GM04504 (cell line): ENCODE results near the gene RBM26.

Source experiments
- DNase-seq: peaks from one replicate; pipeline ENCODE4 v3.0.0-alpha.2; 2012; ENCODE audit warnings: low read depth

Gene RBM26

GRCh38 chr13:79336966-79337365, 69.1 kb downstream of the RBM26 start:
- no peak for DNase-seq

DNA sequence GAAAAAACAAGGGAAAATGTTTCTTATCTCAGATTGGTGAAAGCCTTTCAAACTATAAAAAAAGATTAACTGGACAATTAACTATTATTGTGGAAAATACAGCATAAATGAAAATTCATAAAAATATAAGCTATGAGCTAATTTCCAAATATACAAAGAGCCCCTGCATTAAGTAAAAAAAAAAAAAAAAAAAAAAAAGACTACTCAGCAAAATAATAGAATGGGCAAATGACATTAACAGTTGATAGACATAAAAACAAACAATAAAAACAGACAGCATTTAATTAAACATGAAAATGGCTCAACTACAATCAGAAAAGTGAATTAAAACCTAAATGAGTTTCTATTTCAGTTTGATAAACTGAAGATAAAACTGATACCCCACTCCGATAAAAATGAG, 77.5 kb downstream of the RBM26 start:
- no peak for DNase-seq

- no peak for DNase-seq
Measured at GRCh38 chr13:79320433-79320832, 85.6 kb downstream of the RBM26 start.

- no peak for DNase-seq
Measured at GRCh38 chr13:79318664-79319063, 87.4 kb downstream of the RBM26 start.

DNA sequence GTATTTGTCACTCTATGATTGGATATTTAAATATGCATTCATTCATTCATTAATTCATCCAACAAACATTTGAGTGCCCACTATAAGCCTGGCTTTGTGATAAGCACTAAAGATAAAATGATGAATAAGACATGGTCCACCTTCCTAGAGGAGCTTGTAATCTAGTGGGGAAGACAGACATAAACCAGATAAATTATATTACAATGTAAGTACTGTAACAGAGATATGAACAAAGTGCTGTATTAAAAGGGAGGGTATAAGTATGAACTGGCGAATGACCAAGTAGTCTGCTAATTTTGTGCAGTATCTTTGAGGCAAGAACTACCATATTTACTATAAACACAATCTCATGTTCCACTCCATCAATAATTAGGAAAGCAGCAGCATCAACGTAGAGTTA, 88.2 kb downstream of the RBM26 start:
- no peak for DNase-seq

DNA sequence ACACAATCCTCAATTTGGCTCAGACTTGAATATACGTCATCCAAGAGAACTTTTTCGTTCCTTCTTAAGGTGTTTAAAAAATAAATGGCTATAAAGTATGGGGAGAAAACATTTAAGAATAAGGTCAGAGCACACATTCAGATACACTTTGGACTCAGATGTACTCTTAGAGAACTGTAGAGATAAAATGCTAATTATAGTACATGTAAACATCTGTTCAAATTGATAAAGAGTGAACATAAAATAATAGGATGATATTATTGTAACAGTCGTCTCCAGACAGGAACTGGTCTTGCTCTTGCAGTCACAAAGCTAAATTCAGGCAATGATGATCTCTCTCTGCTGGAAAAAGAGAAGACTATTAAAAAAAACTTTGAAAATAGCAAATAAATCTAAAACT, 91.4 kb downstream of the RBM26 start:
- DNase-seq = no peak

- DNase-seq = no peak
Measured at GRCh38 chr13:79312340-79312855, 93.7 kb downstream of the RBM26 start.

GRCh38 chr13:79311386-79311785, 94.7 kb downstream of the RBM26 start:
- DNase-seq = no peak

GRCh38 chr13:79309690-79310089, 96.4 kb downstream of the RBM26 start:
- no peak for DNase-seq

GRCh38 chr13:79307866-79308298, 98.2 kb downstream of the RBM26 start:
- DNase-seq = no peak

- DNase-seq = no peak
Measured at GRCh38 chr13:79307433-79307861, 98.6 kb downstream of the RBM26 start.

- DNase-seq = no peak
Measured at GRCh38 chr13:79306650-79307049, 99.4 kb downstream of the RBM26 start.

- no peak for DNase-seq
Measured at GRCh38 chr13:79297128-79297527, 108.9 kb downstream of the RBM26 start.

DNA sequence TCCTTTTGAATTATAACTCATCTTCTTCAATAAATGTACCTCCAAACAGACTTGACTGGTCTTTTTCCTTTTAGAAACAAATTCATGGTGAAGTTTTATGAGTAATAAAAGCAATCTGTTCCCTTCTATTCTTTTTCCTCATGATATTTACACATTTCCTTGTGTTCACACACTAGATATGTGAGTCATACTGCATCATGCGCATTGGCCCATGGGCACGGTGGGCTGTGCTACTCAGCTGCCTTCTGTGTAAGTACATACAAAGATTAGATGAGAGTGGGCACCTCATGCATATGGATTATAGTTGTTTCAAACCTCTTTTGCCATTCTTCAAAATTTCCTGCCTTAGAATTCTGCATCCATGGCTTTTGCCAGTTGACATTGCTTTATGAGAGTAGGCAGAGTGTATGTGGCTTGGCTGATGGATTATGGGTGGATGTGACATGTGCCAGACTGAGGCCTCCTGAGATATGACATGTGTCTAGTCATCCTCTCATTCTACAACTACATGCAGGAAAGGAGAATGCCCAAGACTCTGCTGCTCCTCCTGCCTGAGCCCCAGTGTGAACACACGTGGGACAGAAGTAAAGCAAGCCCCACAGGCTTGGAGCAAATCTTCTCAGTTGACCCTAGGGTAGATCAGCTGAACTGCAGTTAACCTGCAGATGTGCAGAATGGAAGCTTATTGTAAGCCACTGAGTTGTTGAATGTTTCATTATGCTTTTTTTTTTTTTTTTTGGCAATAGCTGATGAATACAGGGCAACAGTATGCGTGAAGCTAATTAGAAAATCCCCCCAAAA, 109.9 kb downstream of the RBM26 start:
- DNase-seq = no peak

DNA sequence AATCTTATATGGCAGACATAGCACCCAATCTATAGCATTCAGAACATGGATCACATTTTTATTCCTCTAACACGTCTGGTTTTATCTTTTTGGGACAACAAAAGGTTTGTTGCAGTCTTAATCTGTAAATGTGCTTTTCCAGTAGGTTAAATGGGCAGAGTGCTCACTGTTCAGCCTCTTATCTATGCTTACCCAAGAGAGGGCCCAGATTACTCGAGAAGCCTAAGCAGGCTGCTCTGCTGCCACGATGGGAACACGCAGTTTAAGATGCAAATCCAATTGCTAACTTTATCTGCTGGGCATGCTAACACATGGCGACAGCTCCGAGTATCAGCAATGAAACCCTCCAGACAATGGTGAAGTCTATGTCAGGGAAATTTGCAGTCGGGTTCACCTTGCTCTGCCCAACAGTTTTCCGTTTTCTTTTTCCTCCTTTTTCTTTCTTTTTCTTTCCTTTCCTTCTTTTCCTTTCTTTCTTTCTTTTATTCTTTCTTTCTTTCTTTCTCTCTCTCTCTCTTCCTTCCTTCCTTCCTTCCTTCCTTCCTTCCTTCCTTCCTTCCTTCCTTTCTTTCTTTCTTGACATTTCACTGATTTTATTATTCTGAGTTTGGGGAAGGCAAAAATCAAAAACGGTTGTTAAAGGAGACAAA, 115.3 kb downstream of the RBM26 start:
- no peak for DNase-seq

- no peak for DNase-seq
Measured at GRCh38 chr13:79289571-79289970, 116.5 kb downstream of the RBM26 start.

DNA sequence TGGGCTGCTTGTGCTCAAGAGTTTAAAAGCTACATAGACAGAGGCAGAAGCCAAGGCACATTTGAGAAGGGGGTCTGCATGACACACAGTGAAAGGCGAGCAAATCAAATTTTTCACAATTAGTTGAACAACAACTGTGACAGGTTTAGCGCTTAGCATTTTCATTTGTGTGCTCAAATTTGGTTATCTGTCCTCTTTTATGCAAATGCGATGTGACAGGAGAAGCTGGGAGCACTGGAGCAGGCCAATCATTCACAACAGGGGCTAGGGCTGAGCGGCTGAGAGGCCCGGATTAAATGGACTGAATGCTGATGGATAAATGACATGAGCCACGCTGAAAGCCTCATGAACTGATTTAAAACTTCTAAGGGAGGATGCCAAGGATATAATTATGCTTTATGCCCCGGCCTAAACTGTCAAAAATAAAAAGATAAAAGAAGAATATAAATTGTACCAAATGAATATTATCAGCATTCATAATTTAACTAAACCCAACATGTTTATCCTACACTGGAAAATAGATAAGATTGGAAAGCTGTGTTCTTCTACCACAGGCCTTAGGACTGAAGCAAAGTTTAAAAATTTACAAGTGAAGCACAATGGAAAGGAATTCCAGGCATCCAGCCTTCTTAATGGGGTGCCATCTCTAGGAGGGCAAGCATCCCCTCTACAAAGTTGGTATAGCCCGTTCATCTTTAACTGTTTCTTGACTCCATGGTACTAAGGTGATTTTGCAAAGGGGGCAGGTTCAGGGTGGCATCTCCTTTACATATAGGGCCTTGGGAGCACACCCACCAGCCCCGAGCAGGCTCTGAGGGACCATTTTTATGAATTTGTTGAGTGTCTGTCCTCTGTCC, 117.9 kb downstream of the RBM26 start:
- no peak for DNase-seq

DNA sequence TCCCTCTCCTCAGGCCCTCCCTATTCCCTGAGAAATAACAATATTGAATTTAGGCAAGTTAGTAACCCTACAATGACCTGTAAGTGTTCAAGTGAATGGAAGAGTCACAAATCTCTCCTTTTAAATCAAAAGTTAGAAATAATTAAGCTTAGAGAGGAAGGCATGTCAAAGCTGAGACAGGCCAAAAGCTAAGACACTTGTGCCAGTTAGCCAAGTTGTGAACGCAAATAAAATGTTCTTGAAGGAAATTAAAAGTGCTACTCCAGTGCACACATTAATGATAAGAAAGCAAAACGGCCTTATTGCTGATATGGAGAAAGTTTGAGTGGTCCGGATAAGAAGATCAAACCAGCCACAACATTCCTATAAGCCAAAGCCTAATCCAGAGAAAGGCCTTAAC, 120.9 kb downstream of the RBM26 start:
- no peak for DNase-seq

GRCh38 chr13:79283742-79284141, 122.3 kb downstream of the RBM26 start:
- no peak for DNase-seq

DNA sequence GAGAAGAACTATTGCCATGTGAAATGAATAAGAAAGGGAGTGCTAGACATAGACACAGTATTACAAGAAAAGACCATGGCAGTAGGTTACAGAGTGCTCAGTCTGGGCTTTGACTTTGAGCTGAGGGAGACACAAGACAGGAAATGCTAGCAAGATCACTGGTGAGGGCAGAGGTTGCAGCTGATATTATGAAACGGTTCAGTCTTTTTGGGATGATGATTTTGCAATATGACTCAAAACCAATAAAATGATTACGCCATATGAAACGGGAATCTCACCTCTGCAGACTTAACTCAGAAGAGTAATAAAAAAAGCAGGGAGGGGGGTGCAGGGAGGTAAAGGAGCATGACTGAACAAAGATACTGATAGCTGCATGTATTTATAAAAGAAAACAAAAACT, 123.1 kb downstream of the RBM26 start:
- no peak for DNase-seq

- no peak for DNase-seq
Measured at GRCh38 chr13:79282508-79282907, 123.5 kb downstream of the RBM26 start.

DNA sequence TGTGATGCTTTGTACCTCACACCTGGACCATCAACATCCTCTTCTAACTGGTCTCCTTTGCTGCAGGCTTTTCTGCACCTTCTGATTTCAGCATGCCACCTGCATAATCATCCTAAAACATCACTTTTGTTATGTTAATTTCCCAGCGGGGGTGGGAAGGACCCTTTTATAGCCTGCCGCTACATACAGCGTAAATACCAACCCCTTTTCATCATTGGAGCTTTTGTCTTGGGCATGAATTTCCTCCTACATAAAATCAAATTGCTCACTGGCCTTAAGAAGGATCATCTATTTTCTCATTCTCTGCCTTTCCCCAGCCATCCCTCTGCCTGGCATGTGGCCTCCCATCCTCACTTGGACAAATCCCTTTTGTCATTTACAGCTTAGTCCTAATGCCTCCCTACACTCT, 124.7 kb downstream of the RBM26 start:
- no peak for DNase-seq
